Parathyroid adenoma (tissue), 2 donors: ENCODE measurements around the gene RAET1G.

Experiments used
- H2AFZ ChIP-seq: fragments of 300-600 bp; sonication (generic); one replicate; pipeline ENCODE4 v1.7.0; 2017; ENCODE audit warnings: antibody characterized with exemption, mild to moderate bottlenecking
- H3K27ac ChIP-seq: fragments of 300-600 bp; sonication (generic); one replicate; pipeline ENCODE4 v1.7.0; 2017
- H3K27me3 ChIP-seq: fragments of 300-600 bp; sonication (generic); one replicate; pipeline ENCODE4 v1.7.0; 2017; ENCODE audit warnings: low read length; ENCODE audit not compliant: control insufficient read depth, insufficient read depth
- H3K36me3 ChIP-seq: fragments of 300-600 bp; sonication (generic); one replicate; pipeline ENCODE4 v1.7.0; 2017; ENCODE audit warnings: low read length; ENCODE audit not compliant: control insufficient read depth, insufficient read depth
- H3K4me1 ChIP-seq: fragments of 300-600 bp; sonication (generic); one replicate; pipeline ENCODE4 v1.7.0; 2017; ENCODE audit warnings: control low read depth
- H3K4me2 ChIP-seq: fragments of 300-600 bp; sonication (generic); one replicate; pipeline ENCODE4 v1.7.0; 2017; ENCODE audit warnings: low read length
- H3K4me3 ChIP-seq: fragments of 300-600 bp; sonication (generic); one replicate; pipeline ENCODE4 v1.7.0; 2017; ENCODE audit warnings: low read depth, low read length
- H3K79me2 ChIP-seq: fragments of 300-600 bp; sonication (generic); one replicate; pipeline ENCODE4 v1.7.0; 2017; ENCODE audit warnings: control low read depth
- H3K9ac ChIP-seq: fragments of 300-600 bp; sonication (generic); one replicate; pipeline ENCODE4 v1.7.0; 2017; ENCODE audit warnings: mild to moderate bottlenecking
- H3K9me3 ChIP-seq: fragments of 300-600 bp; sonication (generic); one replicate; pipeline ENCODE4 v1.7.0; 2017; ENCODE audit warnings: low read length; ENCODE audit not compliant: control insufficient read depth
- CTCF ChIP-seq: fragments of 300-600 bp; sonication (generic); IDR thresholded peaks from one replicate; pipeline ENCODE4 v1.7.0; 2017; ENCODE audit warnings: antibody characterized with exemption, mild to moderate bottlenecking
- donor health status: primary hyperparathyroidism.

Gene RAET1G

GRCh38 chr6:149918151-149918905 is 4.6 kb downstream of the RAET1G start:
- Histone ChIP-seq H3K4me2 (no peak overlapping the region), H3K27me3 (no peaks in the 10 kb centered on the region), H3K4me1 (no peaks in the 10 kb centered on the region), H3K4me3 (no peak overlapping the region), H3K9ac (no peak overlapping the region), H2AFZ (no peak overlapping the region), H3K36me3 (no peaks in the 10 kb centered on the region), H3K9me3 (no peaks in the 10 kb centered on the region), H3K27ac (no peak overlapping the region), H3K79me2 (no peaks in the 10 kb centered on the region)
- TF ChIP-seq CTCF = no peak

GRCh38 chr6:149917679-149918078 is 5.2 kb downstream of the RAET1G start:
- no peaks in the 10 kb centered on the region for H3K79me2 ChIP-seq
- no peaks in the 10 kb centered on the region for H3K36me3 ChIP-seq
- H3K27ac ChIP-seq = no peak overlapping the region
- H2AFZ ChIP-seq = no peak overlapping the region
- no peak for TF ChIP-seq CTCF
- H3K9me3 ChIP-seq = no peaks in the 10 kb centered on the region
- no peak overlapping the region for H3K4me3 ChIP-seq
- H3K27me3 ChIP-seq = no peaks in the 10 kb centered on the region
- no peak overlapping the region for H3K4me2 ChIP-seq
- no peaks in the 10 kb centered on the region for H3K4me1 ChIP-seq
- no peak overlapping the region for H3K9ac ChIP-seq

- Histone ChIP-seq H3K27me3 (no peaks in the 10 kb centered on the region), H3K4me2 (no peak overlapping the region), H2AFZ (no peak overlapping the region), H3K9me3 (no peaks in the 10 kb centered on the region), H3K79me2 (no peaks in the 10 kb centered on the region), H3K4me3 (no peak overlapping the region), H3K4me1 (no peaks in the 10 kb centered on the region), H3K27ac (no peak overlapping the region), H3K9ac (no peak overlapping the region), H3K36me3 (no peaks in the 10 kb centered on the region)
- no peak for TF ChIP-seq CTCF
Observed at GRCh38 chr6:149915970-149916865, 6.7 kb downstream of the RAET1G start.

- H3K9me3 ChIP-seq = no peaks in the 10 kb centered on the region
- H2AFZ ChIP-seq = no peak overlapping the region
- H3K36me3 ChIP-seq = no peaks in the 10 kb centered on the region
- H3K27ac ChIP-seq = no peak overlapping the region
- H3K27me3 ChIP-seq = no peaks in the 10 kb centered on the region
- H3K79me2 ChIP-seq = peaks cover 2% of the 10 kb centered on the region
- no peak for TF ChIP-seq CTCF
- no peak overlapping the region for H3K4me3 ChIP-seq
- H3K4me2 ChIP-seq = no peak overlapping the region
- no peak overlapping the region for H3K9ac ChIP-seq
- H3K4me1 ChIP-seq = no peaks in the 10 kb centered on the region
Observed at GRCh38 chr6:149913540-149914240, 9.2 kb downstream of the RAET1G start.
